ENCODE results near the gene ST8SIA5. TPM values are rescaled to one million over a fixed set of nuclear protein-coding genes. Genes with fewer than 3 reads are reported as not detected.

ST8SIA5 gene
- polyA plus RNA-seq, 4 donors: 0.31 to 1.3 (median 0.95) TPM

DNA sequence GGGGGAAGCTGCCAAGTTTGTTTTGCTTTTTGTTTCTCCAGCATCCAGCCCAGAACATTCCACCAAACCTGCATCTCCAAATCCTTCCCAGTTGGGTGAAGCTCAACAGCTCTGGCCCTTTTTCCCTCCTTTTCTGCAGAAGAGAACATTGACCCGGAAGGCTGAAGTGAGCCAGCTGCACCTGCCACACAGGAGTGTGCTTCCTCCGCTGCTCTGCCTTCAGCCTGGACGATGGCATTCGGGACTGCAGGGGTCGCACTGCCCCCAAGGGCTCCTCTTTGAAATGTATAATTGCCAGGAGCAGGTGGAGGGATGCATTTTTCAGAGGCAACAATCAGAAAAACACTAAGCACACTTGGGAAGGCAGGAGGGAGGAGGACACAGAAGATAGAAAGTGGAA is 41.8 kb downstream of the ST8SIA5 start:
- DNase-seq (ENCODE audit: low read depth in 4 of 4, low spot score in 2 of 4): no peak

DNA sequence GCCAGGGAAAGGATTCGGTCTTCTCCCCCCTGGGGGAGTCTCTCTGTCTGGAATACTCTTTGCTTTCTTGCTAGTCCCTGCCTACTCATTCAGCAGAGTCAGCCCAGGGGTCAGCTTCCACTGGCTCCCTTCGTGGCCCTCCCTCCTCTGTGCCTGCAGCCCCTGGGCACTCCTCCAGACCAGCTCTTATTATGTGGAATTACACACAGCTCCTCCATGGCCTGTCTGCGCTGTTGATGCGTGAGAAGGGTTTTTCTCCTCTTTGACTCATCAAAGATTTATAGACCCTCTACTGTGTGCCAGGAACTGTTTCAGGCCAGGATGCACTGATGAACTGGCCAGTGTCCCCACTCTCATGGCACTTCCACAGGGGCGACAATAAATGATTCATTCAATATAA is 44.4 kb downstream of the ST8SIA5 start:
- DNase-seq (ENCODE audit: low read depth in 4 of 4, low spot score in 2 of 4): peak in 1 of 4 donors; percentile 10

DNA sequence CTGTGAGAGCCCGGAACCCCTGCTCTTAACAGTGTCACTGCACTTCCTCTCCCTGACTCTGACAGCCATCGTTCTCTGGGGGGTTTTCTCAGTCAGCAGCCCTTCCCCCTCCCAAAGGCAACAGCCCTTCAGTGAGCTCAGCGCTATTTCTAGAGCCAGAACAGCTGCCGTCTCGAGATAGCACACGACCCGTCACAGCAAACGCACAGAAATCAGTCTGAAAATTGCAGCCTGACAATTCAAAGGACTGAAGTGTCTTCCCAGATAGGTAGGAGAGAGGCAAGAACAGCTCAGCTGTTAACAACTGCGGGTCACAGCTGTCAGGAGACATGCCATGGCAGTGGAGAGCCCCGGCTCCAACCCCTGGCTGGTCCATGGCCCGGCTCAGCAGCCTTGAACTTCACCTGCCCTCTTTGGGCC is 45.4 kb downstream of the ST8SIA5 start:
- no peak for DNase-seq (ENCODE audit: low read depth in 4 of 4, low spot score in 2 of 4)

DNA sequence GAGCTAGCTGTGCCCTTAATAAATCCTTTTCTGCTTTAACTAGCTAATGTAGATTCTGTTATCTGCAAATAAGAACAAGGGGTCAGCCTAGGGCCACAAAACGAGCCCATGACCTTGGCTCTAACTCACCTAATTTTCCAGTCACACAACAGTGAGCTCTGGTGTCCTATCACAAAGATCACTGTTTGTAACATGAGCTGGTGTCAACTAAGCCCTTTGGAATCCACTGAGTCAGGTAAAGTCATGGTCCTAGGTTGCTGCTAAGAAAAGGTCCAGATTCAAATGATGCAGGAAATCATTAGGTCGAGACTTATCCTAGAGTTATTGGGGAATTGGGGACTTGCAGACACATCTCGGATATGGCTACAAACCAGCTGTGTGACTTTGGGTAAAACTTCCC is 49.9 kb downstream of the ST8SIA5 start:
- DNase-seq (ENCODE audit: low read depth in 4 of 4, low spot score in 2 of 4): no peak

DNA sequence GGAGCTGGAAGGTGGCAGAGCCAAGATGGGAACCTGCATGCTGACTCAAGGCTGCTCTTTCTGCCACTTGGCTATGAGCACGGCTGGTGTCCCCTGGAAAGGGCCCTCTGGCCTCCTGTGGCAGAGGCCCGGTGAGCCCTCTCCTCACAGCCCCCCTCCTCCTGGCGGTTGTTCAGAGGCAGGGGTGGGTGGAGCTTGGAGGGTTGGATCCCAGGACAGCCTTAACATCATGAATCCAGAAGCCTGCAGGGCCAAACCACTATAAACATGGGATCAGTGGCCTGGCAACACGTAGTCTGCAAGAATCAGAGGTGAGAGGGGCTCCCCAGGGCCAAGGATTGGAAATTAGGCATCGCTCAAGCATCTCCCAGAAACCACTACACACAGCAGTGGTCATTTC is 51.3 kb downstream of the ST8SIA5 start:
- no peak for DNase-seq (ENCODE audit: low read depth in 4 of 4, low spot score in 2 of 4)

DNA sequence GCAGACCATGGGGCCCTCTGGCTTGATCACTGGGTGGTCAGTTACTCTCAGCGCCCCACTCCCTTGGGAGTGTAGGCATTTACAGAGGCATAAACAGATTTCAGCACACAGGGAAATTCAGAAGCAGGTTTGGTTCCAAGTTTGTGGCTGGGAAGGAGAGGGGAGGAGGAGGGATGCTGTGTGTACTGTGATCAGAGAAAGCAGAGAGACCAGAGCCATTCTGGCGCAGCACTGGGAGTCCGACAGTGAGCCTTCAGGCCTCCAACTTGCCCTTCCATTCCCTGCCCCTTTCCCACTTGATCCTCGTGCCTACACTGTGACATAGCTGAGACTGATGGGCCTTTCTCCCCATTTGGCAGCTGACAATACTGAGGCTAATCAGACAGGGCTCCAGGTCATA is 52.0 kb downstream of the ST8SIA5 start:
- DNase-seq (ENCODE audit: low read depth in 4 of 4, low spot score in 2 of 4): no peak

DNA sequence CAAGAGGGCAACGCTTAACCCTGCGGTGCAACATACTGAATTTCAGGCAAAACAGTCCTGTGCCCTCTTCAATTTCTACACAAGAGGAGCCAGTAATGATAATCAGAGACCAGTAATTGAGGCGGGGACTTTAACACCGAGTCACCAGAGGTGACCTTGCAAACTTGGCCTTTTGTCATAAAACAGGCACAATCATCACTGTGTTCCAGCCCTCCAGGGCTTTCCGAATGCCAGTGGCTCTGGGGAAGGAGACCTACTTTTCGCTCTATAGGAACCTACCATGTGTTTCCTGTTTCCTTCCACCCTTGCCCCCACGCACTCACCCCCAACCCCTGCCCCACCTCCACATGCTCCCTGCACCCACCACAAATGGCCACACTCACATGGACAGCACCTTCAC is 52.7 kb downstream of the ST8SIA5 start:
- no peak for DNase-seq (ENCODE audit: low read depth in 4 of 4, low spot score in 2 of 4)

DNA sequence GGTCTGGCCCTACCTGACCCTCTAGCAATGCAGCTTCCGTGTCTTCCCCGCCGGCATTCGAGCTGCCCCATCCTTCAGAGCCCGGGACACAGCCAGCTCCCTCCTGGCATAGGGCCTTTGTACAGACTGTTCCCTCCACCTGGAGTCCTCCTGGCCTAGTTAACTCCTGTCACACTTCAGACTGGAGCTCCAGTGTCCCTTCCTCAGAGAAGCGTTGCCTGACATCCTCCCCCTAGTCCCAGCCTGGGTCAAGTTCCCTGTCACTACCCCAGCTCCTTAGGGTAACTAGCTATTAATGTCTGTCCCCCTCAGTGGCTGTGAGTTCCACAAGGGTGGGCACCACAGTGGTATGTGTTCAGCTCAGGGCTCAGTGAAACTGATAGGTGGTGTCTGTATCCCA is 54.4 kb downstream of the ST8SIA5 start:
- no peak for DNase-seq (ENCODE audit: low read depth in 4 of 4, low spot score in 2 of 4)

DNA sequence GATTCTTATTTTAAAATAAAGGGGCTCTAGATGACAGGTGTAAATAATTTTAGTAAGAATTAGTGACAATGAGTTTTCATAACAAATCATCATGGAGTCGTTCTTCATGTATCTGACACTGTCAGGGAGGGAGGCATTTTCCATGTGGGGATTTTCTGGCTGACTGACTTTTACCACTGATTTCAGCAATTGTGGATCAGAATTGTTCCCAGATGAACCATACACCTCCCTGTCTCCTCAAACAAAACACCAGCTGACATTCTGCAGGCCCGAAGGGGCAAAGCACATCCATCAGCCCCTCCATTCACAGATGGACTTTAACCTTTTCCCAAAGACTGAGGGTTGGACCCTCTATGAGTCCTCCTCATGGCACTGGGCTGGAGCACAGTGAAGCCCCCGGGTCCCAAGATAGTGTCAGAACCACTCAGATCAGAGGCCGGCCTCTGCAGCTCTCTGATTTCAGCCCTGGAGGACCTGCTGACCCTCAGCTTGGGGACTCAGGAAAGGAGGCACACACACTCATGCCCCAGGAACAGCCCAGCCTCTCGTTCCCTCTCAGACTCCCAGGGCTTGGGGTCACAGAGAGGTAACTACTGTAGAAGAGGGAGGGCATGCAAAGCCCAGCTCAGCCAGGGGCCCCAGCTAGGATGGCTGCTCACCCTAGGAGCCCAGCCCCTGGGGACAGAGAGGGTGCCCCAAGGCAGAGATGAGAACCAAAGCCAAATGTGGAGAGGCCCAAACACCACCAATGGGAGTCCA is 56.6 kb downstream of the ST8SIA5 start:
- no peak for DNase-seq (ENCODE audit: low read depth in 4 of 4, low spot score in 2 of 4)

DNA sequence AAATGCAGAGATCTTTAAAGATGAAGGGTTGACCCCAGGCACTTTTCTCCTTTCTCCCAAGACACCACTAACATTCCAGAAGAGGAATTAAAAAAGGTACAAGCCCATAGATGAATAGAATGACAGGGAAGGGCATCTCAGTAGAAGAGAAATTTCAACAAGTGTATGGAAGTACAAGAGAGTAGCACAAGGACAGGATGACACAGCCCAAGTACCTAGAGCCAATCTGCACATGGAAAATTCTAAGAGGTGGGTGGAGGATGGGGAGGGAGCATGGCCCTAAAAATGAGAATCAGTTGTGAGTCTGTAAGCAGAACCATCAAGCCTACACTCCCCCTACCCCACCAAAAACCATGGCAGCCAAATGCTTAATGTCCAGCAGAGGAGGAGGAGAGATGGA is 60.2 kb downstream of the ST8SIA5 start:
- no peak for DNase-seq (ENCODE audit: low read depth in 4 of 4, low spot score in 2 of 4)

DNA sequence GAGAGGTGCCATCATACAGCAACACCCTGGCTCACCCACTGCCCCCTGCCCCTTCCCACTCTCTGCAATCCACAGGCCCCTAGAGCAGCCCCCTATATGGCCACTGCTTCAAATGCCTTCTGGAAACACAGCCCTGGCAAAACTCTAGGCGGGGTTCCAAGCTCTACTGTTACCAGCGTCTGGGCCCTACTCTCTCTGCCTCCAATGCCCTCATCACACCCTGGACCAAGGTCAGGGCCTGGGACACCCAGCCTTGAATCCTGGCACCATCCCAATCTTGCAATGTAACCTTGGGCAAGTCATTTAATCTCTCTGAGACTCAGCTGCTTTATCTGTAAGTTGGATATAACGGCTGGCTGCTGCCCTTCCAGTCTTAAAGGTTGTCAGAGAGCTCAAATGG is 60.6 kb downstream of the ST8SIA5 start:
- no peak for DNase-seq (ENCODE audit: low read depth in 4 of 4, low spot score in 2 of 4)

DNA sequence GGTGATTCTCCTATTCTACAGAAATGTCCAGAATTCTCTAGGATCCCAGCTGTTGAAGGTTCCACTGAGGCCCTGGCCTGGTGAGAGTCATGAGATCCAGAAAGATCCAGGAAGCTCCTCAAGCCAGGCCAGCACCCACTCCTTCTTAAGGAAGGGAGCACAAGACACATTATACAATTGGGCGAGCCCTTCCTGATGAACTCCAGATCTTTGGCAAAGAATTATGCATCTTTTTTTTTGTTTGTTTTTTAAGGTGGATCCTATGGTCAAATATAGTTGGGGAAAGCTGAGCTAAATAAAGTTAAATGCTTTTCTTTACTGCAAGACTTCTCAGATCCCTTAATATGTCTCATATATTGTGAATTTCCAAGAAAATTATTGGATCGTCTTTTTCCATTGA is 62.9 kb downstream of the ST8SIA5 start:
- DNase-seq (ENCODE audit: low read depth in 4 of 4, low spot score in 2 of 4): no peak

DNA sequence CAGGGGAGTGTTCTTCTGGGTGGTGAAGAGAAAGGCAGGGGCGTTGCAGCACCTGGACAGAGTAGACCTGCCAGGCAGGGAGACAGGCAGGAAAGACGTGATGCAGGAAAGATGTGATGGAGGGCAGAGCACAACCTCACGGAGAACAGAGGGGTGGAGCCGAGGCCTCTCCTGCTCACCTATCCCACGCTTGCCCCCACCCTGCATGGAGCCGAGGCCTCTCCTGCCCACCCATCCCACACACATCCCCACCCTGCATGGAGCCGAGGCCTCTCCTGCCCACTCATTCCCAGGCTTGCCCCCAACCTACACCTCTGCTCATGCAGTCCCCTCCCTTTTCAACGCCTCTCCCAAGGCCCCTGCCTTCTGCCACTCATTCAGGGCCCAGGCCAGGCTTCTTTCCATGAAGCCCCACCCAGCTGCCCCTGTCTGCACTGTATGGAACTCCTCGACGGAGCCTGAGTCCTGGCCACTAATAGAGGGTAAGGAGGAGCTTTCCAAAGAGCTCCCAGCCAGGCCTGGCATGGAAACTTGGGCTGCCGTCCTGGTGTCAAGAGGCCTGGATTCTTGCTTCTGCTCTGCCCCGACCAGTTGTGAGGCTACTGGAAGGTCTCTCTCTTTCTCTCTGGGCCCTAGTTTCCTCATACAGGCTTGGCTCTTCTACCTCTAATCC is 67.9 kb downstream of the ST8SIA5 start:
- no peak for DNase-seq (ENCODE audit: low read depth in 4 of 4, low spot score in 2 of 4)

DNA sequence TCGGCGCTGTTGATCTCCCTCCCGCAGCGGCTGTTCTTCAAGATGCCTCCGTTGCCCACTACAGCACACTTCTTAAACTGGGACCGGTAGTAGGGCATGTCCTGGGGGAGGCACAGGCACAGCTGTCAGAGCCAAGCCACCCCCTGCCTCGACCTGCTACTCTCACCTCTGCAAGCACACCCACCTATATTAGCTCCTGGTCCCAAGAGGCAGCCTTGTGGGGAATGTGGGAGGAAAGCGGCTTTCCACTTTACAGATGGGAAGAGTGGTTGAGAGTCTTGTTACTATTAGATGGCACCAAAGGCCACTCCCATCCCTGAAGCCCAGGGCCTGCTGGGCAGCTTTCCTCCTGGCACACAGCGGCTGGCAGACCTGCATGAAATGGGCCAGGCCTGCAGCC is 70.7 kb downstream of the ST8SIA5 start:
- DNase-seq (ENCODE audit: low read depth in 4 of 4, low spot score in 2 of 4): no peak

DNA sequence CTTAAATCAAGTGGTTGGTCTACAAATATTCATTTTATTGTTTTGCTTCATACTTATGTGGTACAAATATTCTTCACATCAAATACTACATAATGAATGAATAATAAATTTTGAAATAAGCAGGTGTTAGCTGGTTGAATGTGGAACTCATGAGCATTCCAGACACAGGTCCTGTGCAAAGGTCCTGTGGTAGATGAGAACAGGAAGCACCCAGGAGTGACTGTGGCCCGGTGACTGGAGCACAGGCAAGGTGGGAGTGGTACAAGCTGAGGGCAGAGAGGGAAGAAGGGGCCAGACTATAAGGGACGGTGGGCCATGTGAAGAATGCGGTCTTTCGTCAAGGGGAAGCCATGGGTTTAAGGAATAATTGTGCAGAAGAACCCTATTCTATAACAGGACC is 73.6 kb downstream of the ST8SIA5 start:
- DNase-seq (ENCODE audit: low read depth in 4 of 4, low spot score in 2 of 4): no peak

DNA sequence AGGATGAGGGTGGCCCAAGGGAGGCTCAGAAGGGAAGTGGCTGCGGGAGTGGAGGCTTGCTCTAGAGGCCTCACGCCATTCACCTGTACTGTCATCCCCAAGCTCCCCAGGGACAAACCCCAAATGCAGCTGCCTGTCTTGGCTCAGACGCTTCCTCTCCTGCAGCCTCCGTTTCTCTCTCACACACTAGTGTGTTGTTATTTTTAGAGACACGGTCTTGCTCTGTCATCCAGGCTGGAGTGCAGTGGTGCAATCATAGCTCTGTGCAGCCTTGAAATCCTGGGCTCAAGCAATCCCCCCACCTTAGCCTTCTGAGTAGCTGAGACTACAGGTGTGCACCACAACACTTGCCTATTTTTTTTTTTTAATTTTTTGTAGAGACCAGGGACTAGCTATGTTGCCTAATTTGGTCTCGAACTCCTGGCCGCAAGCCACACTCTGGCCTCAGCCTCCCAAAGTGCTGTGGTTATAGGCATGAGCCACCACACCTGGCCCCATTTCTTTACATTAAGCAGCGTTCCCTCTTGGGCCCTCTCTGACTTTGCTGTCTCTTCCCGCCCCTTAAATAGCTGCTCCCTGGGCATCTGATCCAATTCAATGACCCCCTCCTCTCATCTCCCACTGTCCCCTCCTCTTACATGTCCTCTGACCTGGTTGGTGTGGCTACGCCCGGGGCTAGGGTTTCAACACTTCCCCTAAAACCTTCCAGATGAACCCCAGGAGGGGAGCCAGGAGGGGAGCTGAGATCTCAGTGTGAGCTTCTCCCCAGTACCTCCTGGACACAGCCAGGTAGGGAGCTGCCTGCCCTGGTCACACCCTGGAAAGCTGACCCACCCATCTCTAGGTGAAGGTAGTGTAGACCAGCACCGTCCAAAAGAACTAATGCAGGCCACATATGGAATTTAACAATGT is 75.8 kb downstream of the ST8SIA5 start:
- no peak for DNase-seq (ENCODE audit: low read depth in 4 of 4, low spot score in 2 of 4)

DNA sequence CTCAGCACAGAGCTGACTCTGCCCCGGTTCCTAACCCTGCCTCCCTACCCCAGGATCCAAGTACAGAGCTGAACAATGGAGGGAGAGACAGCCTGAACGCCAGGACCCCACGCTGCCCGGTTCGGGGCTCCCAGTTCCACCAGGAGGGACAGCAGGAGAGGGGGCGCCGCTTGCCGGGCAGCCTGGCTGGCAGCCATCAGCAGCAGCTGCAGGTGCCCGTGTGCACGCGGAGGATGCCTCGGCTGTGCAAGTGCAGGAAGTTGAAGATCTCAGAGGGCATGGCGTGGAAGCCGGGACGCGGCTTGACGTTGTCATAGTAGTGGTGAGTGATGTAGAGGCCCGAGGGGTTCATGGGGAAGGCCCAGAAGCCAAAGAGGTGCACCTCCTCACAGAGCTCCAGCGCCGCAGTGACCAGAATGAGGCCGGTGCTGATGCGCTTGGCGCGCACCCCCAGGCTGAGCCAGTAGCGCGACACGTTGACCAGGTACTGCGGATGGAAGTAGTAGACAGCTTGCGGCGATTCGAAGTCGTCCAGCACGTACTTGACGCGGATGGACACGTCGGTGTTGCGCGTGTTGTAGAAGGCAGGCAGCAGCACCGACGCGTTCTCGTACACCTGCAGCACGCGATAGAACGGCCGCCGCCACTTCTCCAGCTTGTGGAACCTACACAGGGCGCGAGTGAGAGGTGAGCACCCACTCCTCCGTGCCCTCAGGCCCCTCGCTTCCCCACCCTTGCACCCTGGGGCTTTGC is 76.8 kb downstream of the ST8SIA5 start:
- DNase-seq (ENCODE audit: low read depth in 4 of 4, low spot score in 2 of 4): no peak

DNA sequence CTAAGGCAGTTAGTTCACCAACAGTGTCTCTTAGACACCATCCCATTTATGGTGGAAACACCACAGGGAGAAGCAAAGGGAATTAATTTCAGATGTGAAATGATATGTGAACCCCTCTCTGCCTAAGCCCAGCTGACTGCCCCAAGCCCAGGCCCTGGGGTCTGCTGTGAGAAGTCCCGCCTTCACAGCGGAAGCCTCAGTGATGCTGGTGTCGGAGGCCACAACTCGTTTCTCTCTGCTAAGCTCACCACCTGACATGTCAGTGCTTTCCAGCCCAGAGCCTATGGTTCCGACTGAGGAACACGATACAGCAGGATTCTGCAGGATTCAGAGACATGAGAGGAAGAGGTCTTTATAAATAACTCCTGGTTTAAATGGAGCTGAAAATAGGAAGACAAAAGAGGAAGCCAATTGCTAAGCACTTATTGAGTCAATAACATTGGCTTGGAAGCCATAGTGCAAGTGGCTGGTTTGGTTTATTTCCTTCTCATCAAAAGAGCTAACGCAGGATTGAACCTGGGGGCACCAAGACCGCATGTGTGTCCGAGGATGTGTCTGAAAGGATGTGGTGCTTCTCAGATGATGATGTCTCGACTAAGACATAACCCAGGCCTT is 78.0 kb downstream of the ST8SIA5 start:
- DNase-seq (ENCODE audit: low read depth in 4 of 4, low spot score in 2 of 4): no peak

DNA sequence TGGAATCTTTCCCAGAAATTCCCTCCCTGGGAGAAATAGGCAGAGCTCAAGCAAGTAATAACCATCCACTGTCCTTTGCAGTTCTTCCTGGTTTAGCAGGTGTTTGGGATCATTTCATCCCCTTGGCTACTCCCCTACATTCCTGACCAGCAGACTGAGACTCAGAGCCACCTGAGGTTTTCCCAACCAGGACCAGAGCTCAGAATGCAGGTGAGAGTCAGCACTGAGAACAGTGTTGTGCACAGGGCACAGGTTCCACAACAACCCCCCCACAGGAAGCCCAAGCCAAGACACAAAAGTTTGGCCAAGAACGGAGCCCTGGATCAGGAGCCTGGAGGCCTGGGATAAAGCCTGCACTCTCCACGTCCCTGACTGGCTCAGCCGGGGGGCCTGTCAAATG is 78.8 kb downstream of the ST8SIA5 start:
- no peak for DNase-seq (ENCODE audit: low read depth in 4 of 4, low spot score in 2 of 4)

DNA sequence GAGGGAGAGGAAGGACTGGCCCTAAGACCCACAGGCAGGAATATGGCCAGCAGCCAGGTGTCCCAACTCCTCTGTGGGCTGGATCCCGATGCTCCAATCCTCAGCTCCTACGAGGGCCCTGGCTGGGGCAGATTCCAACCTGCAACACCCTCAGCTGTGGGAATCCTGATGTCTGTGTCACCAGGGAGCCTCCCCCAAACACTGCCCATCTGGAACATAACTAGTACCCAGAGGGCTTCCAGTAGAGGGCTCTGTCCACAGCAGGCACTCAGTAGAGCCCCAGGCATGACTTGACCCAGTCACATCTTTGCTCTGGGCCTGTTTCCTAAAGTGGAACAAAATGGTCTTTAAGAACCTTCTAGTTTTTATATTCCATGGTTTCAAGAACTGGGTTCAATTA is 79.2 kb downstream of the ST8SIA5 start:
- DNase-seq (ENCODE audit: low read depth in 4 of 4, low spot score in 2 of 4): no peak
